Measurements from ENCODE around the gene SLC34A1. TPM values are rescaled to one million over a fixed set of nuclear protein-coding genes. Genes with fewer than 3 reads are reported as not detected.
A peak's percentile ranks its signal among the peaks of the same experiment; 100 is the strongest.

Gene SLC34A1
- total and polyA plus RNA-seq, 2 of the 13 experiments (the other 11 are each of a cell fraction or from before 2014, with no cell fraction given): 0.03 to 0.20 TPM

GRCh38 chr5:177370488-177371119 lies 13.6 kb upstream of the SLC34A1 start (continued):
- TF ChIP-seq AHR (CRISPR knock-in tag; IDR thresholded peaks at IDR 0.05) (no peak), GLI4 (CRISPR knock-in tag; IDR thresholded peaks at IDR 0.05; ENCODE audit: borderline replicate concordance) (no peak), ZNF660 (CRISPR knock-in tag; IDR thresholded peaks at IDR 0.05; ENCODE audit: borderline replicate concordance, low read depth) (no peak), ZSCAN22 (CRISPR knock-in tag; IDR thresholded peaks at IDR 0.05) (no peak), ZNF12 (CRISPR knock-in tag; IDR thresholded peaks at IDR 0.05) (0 out of 2 replicates have a peak, but pooled peaks have one; percentile 35), CBX1 (IDR thresholded peaks at IDR 0.05; ENCODE audit: low read depth) (no peak), PITX1 (CRISPR knock-in tag; IDR thresholded peaks at IDR 0.05) (no peak), ONECUT2 (CRISPR knock-in tag; IDR thresholded peaks at IDR 0.05) (no peak), RBM39 (IDR thresholded peaks at IDR 0.05; ENCODE audit: low read depth, low read length, poor library complexity, severe bottlenecking) (no peak), JDP2 (CRISPR knock-in tag; IDR thresholded peaks at IDR 0.05; ENCODE audit: borderline replicate concordance) (no peak), TRIM24 (CRISPR knock-in tag; IDR thresholded peaks at IDR 0.05) (no peak), HNRNPH1 (optimal IDR thresholded peaks at IDR 0.05; ENCODE audit: low read depth, low read length) (no peak), ZBTB7B (CRISPR knock-in tag; IDR thresholded peaks at IDR 0.05) (peak; percentile 73), MTA1 (CRISPR knock-in tag; IDR thresholded peaks at IDR 0.05; ENCODE audit: borderline replicate concordance) (no peak; the same call in 1 of the 2 replicates), ELF1 (CRISPR knock-in tag; IDR thresholded peaks at IDR 0.05) (peak; percentile 78), SSRP1 (CRISPR knock-in tag; IDR thresholded peaks at IDR 0.05) (no peak), ZBTB25 (CRISPR knock-in tag; IDR thresholded peaks at IDR 0.05) (peak; percentile 90), ETV6 (CRISPR knock-in tag; conservative IDR thresholded peaks at IDR 0.05) (no peak), ZFP36L2 (CRISPR knock-in tag; IDR thresholded peaks at IDR 0.05) (no peak)
